ENCODE results near the gene STK10.

Gene STK10

DNA sequence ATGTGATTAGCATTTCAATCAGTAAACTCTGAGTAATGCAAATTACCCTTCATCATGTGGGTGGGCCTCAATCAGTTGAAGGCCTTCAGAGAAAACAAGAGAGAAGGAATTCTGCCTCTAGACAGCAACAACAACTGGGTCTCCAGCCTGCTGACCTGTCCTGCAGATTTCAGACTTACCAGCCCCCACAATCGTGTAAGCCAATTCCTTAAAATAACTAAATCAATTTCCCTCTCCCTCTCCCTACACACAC, 139.9 kb downstream of the STK10 start:
- TF ChIP-seq, protein P1, sequence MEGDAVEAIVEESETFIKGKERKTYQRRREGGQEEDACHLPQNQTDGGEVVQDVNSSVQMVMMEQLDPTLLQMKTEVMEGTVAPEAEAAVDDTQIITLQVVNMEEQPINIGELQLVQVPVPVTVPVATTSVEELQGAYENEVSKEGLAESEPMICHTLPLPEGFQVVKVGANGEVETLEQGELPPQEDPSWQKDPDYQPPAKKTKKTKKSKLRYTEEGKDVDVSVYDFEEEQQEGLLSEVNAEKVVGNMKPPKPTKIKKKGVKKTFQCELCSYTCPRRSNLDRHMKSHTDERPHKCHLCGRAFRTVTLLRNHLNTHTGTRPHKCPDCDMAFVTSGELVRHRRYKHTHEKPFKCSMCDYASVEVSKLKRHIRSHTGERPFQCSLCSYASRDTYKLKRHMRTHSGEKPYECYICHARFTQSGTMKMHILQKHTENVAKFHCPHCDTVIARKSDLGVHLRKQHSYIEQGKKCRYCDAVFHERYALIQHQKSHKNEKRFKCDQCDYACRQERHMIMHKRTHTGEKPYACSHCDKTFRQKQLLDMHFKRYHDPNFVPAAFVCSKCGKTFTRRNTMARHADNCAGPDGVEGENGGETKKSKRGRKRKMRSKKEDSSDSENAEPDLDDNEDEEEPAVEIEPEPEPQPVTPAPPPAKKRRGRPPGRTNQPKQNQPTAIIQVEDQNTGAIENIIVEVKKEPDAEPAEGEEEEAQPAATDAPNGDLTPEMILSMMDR (conservative IDR thresholded peaks at IDR 0.05; ENCODE audit: low read depth): no peak
- CTCF ChIA-PET: no interaction called here
- DNase-seq (ENCODE audit: low spot score): no peak
- no peak overlapping the region for H3K27ac ChIP-seq
- POLR2A ChIA-PET (ENCODE audit: low non-redundant PET): no interaction called here

DNA sequence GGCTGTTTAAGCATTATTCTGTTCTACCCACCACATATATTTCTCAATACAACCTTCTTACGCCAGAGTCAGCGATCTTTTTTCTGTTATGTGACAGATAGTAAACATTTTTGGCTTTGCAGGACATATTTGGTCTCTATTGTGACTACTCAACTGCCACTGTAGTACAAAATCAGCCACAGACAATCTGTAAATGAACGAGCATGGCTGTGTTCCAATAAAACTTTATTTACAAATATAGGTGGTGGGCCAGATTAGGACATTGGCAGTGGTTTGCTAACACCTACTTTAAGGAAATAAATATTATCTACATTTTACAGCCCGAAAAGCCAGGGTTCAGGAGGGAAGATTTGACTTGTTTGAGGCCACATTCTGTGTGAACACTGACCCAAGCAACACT, 141.4 kb downstream of the STK10 start:
- H3K27ac ChIP-seq: no peak overlapping the region
- POLR2A ChIA-PET (ENCODE audit: low non-redundant PET): no interaction called here
- no peak for DNase-seq (ENCODE audit: low spot score)
- CTCF ChIA-PET: no interaction called here
- TF ChIP-seq, protein P1 (conservative IDR thresholded peaks at IDR 0.05; ENCODE audit: low read depth): no peak

DNA sequence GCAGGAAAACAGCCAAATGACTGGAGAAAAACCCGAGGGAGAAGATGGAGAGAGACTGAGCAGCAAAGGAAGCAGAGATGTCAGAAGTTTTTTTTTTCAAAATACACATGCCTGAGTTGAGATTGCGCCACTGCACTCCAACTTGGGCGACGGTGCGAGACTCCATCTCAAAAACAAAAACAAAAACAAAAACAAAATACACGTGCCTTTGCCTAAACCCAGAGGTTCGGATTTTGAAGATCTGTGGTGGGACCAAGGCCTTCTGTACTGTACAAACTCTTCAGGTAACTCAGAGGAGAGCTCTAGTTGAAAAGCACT, 142.8 kb downstream of the STK10 start:
- ChIA-PET CTCF (interaction anchor here (0.5 to 2.2 kb wide), 7 partner anchors 8 to 626 kb away, joined by 3 to 13 read pairs (median 5); no protein-coding TSS in a partner anchor), POLR2A (ENCODE audit: low non-redundant PET) (no interaction called here)
- DNase-seq (ENCODE audit: low spot score): no peak
- no peak overlapping the region for H3K27ac ChIP-seq
- TF ChIP-seq, protein P1 (conservative IDR thresholded peaks at IDR 0.05; ENCODE audit: low read depth): no peak

DNA sequence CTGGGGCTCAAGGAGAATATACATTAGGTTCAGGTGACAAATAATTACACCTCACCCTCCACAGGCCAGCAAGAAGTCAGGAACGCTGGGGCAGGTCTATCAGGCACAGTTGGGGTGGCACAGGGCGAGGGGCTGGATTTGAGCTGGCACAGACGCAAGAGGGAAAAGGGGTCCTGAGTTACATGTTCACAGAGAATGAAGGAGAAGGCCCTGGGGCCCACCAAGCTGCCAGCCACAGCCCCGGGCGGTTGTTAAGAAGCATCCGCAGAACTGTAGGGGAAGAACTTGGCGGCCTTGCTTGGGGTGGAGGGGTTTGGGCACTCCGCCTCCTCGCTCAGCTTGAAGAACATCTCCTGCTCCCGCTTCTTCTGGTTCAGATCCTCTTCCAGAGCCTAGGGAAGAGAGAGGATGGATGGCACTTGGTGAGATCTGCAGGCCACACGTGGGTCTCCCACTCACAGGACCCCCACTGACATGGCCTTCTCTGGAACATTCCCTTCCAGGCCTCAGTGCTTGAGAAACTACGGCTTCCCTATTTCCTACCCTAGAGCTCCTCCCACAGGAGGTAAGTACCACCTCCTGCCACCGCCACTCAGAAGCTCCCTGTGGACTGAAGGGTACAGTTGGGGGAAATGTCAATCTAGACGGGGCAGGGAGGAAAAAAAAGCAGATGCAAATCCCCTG, 143.3 kb downstream of the STK10 start:
- TF ChIP-seq, protein P1 (conservative IDR thresholded peaks at IDR 0.05; ENCODE audit: low read depth): no peak
- POLR2A ChIA-PET (ENCODE audit: low non-redundant PET): interaction anchor here (0.6 kb wide), 1 partner anchor 19 kb away, joined by 15 read pairs; no protein-coding TSS in a partner anchor
- no peak for DNase-seq (ENCODE audit: low spot score)
- CTCF ChIA-PET: interaction anchor here (0.5 to 2.2 kb wide), 7 partner anchors 9 to 626 kb away, joined by 3 to 13 read pairs (median 5); no protein-coding TSS in a partner anchor
- H3K27ac ChIP-seq: no peak overlapping the region

DNA sequence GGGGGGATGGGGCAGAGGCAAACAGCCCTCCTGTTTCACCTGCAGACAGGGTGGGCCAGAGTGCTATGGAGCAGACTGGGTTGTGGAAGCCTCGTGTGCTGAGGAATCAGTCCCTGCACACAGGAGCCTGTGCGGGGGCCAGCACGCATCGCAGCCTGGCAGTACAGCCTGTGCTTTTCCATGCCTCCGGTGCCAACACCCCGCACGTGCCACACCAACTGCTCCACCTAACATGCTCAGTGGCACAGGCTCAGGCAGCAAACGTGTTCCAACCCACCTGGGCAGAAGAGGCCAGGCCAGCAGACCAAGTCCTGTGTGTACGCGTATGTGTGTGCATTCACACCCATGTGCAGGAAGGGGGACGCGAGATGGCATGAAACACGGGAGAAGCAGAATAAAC, 144.2 kb downstream of the STK10 start:
- DNase-seq (ENCODE audit: low spot score): no peak
- no peak overlapping the region for H3K27ac ChIP-seq
- POLR2A ChIA-PET (ENCODE audit: low non-redundant PET): no interaction called here
- CTCF ChIA-PET: interaction anchor here (2.0 to 2.2 kb wide), 2 partner anchors 132 kb away, joined by 5 to 13 read pairs; no protein-coding TSS in a partner anchor
- TF ChIP-seq, protein P1 (conservative IDR thresholded peaks at IDR 0.05; ENCODE audit: low read depth): no peak

DNA sequence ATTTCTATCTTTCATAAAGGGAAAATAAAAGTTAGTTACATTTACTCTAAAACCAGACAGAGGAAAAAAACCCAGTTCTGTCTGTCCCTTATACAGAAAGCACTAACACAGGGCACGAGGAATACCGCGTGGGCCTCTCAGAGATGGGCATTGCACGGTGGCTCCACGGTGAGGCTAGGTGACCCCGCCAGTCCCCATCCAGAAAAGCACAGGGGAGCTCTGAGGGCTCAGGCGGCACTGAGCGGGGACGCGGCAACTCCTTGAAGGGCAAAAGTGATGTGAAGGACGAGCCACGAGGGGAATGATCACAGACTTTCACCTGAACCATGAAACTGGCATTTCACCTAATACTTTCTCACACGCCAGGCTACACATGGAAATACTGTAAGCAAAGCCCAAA, 145.8 kb downstream of the STK10 start:
- POLR2A ChIA-PET (ENCODE audit: low non-redundant PET): no interaction called here
- DNase-seq (ENCODE audit: low spot score): no peak
- no peak overlapping the region for H3K27ac ChIP-seq
- TF ChIP-seq, protein P1 (conservative IDR thresholded peaks at IDR 0.05; ENCODE audit: low read depth): no peak
- CTCF ChIA-PET: interaction anchor here (2.0 kb wide), 1 partner anchor 130 kb away, joined by 5 read pairs; no protein-coding TSS in a partner anchor
